ENCODE data around the gene ACTR3C. TPM values are rescaled to one million over a fixed set of nuclear protein-coding genes. Genes with fewer than 3 reads are reported as not detected.
"Not testable (repeated sequence)": the region's sequence is repeated elsewhere in the genome, so short reads cannot be mapped to it uniquely, and the experiment has no call there.

Gene ACTR3C
- total and polyA plus RNA-seq, 2 experiments from 2014 or later: 1.5 to 3.5 TPM

DNA sequence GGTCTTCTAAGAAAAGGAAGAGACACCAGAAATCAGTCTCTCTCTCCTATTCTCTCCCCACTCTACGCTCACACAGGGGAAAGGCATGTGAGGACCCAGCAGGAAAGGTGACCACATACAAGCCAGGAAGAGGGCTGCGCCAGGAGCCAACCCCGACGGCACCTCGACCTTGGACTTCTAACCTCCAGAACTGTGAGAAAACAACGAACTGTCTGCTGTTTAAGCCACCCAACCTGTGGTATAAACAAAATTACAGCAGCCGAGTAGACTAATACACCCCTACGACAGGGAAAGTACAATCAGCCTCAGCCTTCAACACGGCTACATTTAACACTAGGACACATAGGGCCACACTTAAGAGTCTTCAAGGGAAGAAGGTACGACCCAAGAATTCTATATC, 26.5 kb downstream of the ACTR3C start:
- not testable (repeated sequence) for H3K4me1 Mint-ChIP-seq; H3K4me2 ChIP-seq; H3K9me2 ChIP-seq (ENCODE audit: insufficient read depth); H3K36me3 ChIP-seq (ENCODE audit: insufficient read depth); H3F3A ChIP-seq (replicated peaks; ENCODE audit: low read depth); H3K27me3 ChIP-seq (ENCODE audit: insufficient read depth); H3K9me3 Mint-ChIP-seq; H3K27ac ChIP-seq (ENCODE audit: low read depth); H3K79me2 ChIP-seq (replicated peaks; ENCODE audit: insufficient read depth); H2AFZ ChIP-seq; H3K4me1 ChIP-seq (ENCODE audit: insufficient read depth); H3K27me3 Mint-ChIP-seq (ENCODE audit: insufficient read depth, low read depth, poor library complexity); DNase-seq (ENCODE audit: low spot score); H3K27ac Mint-ChIP-seq; H3K4me3 ChIP-seq; H3K4me3 Mint-ChIP-seq; ATAC-seq; H4K20me1 ChIP-seq (replicated peaks; ENCODE audit: insufficient read depth); H3K36me3 Mint-ChIP-seq (ENCODE audit: low read depth)

DNA sequence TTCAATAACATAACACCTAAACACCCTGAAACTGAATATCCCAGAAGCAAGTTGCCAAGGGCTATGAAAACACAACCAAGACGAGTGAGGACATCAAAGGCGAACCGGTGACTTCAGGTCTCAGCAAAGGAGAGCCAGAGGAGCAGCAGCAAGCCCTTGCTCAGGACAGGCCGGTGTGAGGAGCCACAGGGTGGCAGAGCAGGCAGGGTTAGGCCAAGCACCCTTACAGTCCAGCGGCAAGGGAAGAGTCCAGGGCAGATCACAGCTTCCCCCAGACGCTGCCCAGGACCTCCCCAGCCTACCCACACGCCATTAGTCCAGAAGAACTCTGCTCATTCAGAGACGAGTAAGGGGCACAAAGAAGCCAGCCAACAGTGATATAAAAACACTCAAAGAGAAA, 27.7 kb downstream of the ACTR3C start:
- H4K20me1 ChIP-seq (replicated peaks; ENCODE audit: insufficient read depth); H2AFZ ChIP-seq; H3K27ac Mint-ChIP-seq; H3K27me3 ChIP-seq (ENCODE audit: insufficient read depth); H3F3A ChIP-seq (replicated peaks; ENCODE audit: low read depth); H3K27ac ChIP-seq (ENCODE audit: low read depth); H3K4me3 Mint-ChIP-seq; H3K4me3 ChIP-seq; DNase-seq (ENCODE audit: low spot score); H3K79me2 ChIP-seq (replicated peaks; ENCODE audit: insufficient read depth); H3K9me3 Mint-ChIP-seq; H3K4me1 ChIP-seq (ENCODE audit: insufficient read depth); H3K27me3 Mint-ChIP-seq (ENCODE audit: insufficient read depth, low read depth, poor library complexity); H3K36me3 ChIP-seq (ENCODE audit: insufficient read depth); H3K4me2 ChIP-seq; H3K36me3 Mint-ChIP-seq (ENCODE audit: low read depth); H3K9me2 ChIP-seq (ENCODE audit: insufficient read depth); H3K4me1 Mint-ChIP-seq: not testable (repeated sequence)
- peak; percentile 94 for ATAC-seq

- DNase-seq (ENCODE audit: low spot score); H3K27me3 ChIP-seq (ENCODE audit: insufficient read depth); H3K27ac Mint-ChIP-seq; H3K36me3 ChIP-seq (ENCODE audit: insufficient read depth); H3K27me3 Mint-ChIP-seq (ENCODE audit: insufficient read depth, low read depth, poor library complexity); H3K4me2 ChIP-seq; H3K9me3 Mint-ChIP-seq; H4K20me1 ChIP-seq (replicated peaks; ENCODE audit: insufficient read depth); H3K4me1 ChIP-seq (ENCODE audit: insufficient read depth); H3K9me2 ChIP-seq (ENCODE audit: insufficient read depth); H3K4me3 Mint-ChIP-seq; H3K79me2 ChIP-seq (replicated peaks; ENCODE audit: insufficient read depth); H3K27ac ChIP-seq (ENCODE audit: low read depth); ATAC-seq; H3F3A ChIP-seq (replicated peaks; ENCODE audit: low read depth); H2AFZ ChIP-seq; H3K4me3 ChIP-seq; H3K36me3 Mint-ChIP-seq (ENCODE audit: low read depth); H3K4me1 Mint-ChIP-seq: not testable (repeated sequence)
These were observed 28.3 kb downstream of the ACTR3C start for GRCh38 chr7:150295027-150295426.

- H3K36me3 ChIP-seq (ENCODE audit: insufficient read depth); H3K27ac ChIP-seq (ENCODE audit: low read depth); DNase-seq (ENCODE audit: low spot score); H3K27me3 ChIP-seq (ENCODE audit: insufficient read depth); H3F3A ChIP-seq (replicated peaks; ENCODE audit: low read depth); H3K79me2 ChIP-seq (replicated peaks; ENCODE audit: insufficient read depth); H3K4me1 ChIP-seq (ENCODE audit: insufficient read depth); H3K9me2 ChIP-seq (ENCODE audit: insufficient read depth); H4K20me1 ChIP-seq (replicated peaks; ENCODE audit: insufficient read depth); H3K27ac Mint-ChIP-seq; H3K9me3 Mint-ChIP-seq; H2AFZ ChIP-seq; H3K4me3 Mint-ChIP-seq; H3K27me3 Mint-ChIP-seq (ENCODE audit: insufficient read depth, low read depth, poor library complexity); H3K36me3 Mint-ChIP-seq (ENCODE audit: low read depth); H3K4me3 ChIP-seq; H3K4me2 ChIP-seq; ATAC-seq: not testable (repeated sequence)
- H3K4me1 Mint-ChIP-seq: peaks cover 17% of the 10 kb centered on the region
- TF ChIP-seq, protein P1, sequence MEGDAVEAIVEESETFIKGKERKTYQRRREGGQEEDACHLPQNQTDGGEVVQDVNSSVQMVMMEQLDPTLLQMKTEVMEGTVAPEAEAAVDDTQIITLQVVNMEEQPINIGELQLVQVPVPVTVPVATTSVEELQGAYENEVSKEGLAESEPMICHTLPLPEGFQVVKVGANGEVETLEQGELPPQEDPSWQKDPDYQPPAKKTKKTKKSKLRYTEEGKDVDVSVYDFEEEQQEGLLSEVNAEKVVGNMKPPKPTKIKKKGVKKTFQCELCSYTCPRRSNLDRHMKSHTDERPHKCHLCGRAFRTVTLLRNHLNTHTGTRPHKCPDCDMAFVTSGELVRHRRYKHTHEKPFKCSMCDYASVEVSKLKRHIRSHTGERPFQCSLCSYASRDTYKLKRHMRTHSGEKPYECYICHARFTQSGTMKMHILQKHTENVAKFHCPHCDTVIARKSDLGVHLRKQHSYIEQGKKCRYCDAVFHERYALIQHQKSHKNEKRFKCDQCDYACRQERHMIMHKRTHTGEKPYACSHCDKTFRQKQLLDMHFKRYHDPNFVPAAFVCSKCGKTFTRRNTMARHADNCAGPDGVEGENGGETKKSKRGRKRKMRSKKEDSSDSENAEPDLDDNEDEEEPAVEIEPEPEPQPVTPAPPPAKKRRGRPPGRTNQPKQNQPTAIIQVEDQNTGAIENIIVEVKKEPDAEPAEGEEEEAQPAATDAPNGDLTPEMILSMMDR (conservative IDR thresholded peaks at IDR 0.05; ENCODE audit: low read depth in 2 of 2): 0 out of 4 replicates have a peak, but pooled peaks of 1 of the 2 experiments have one; percentile 2
These were observed 33.0 kb downstream of the ACTR3C start for GRCh38 chr7:150290317-150290716.

DNA sequence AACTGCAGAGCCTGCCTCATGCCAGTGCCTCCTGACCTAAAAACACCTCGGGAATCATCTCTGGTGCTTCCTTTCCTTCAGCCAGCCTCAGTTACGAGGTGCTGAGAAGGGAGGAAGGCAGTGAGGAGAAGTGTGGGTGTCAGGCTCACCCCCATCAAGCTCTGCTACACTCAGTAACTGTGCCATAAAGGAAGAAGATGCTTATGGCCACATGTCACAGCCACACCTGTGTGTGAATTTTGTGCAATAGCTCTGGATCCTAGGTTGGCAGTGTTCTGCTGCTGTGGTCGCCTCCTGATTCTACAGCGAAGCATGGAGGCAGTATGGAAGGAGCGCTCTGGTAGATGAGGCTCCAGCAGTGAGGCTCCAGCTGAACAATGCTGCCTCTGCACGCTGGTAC, 34.5 kb downstream of the ACTR3C start:
- H3K4me3 ChIP-seq; H3F3A ChIP-seq (replicated peaks; ENCODE audit: low read depth); H3K27ac ChIP-seq (ENCODE audit: low read depth); H3K4me1 ChIP-seq (ENCODE audit: insufficient read depth); DNase-seq (ENCODE audit: low spot score); H3K4me3 Mint-ChIP-seq; H3K9me3 Mint-ChIP-seq; H3K27me3 ChIP-seq (ENCODE audit: insufficient read depth); H3K27me3 Mint-ChIP-seq (ENCODE audit: insufficient read depth, low read depth, poor library complexity); H3K36me3 Mint-ChIP-seq (ENCODE audit: low read depth); H2AFZ ChIP-seq; ATAC-seq; H4K20me1 ChIP-seq (replicated peaks; ENCODE audit: insufficient read depth); H3K79me2 ChIP-seq (replicated peaks; ENCODE audit: insufficient read depth); H3K9me2 ChIP-seq (ENCODE audit: insufficient read depth); H3K36me3 ChIP-seq (ENCODE audit: insufficient read depth); H3K27ac Mint-ChIP-seq; H3K4me2 ChIP-seq: not testable (repeated sequence)
- H3K4me1 Mint-ChIP-seq: peaks cover 14% of the 10 kb centered on the region
